Right ventricle myocardium inferior (tissue), 1 donor: ENCODE measurements around the gene MDH1. TPM values are rescaled to one million over a fixed set of nuclear protein-coding genes. Genes with fewer than 3 reads are reported as not detected.
"Not testable (repeated sequence)": the region's sequence is repeated elsewhere in the genome, so short reads cannot be mapped to it uniquely, and the experiment has no call there.

ENCODE experiments used
- ATAC-seq: fragments of 200-7000 bp; cut with Tn5 transposase; one replicate; pipeline ENCODE4 v1.9.1; 2020; ENCODE audit warnings: mild to moderate bottlenecking, moderate library complexity
- DNase-seq: peaks from one replicate; pipeline ENCODE4 v3.0.0; 2021; ENCODE audit errors: missing footprints
- intact Hi-C: fragments of 100-400 bp; cut with DNase I; formaldehyde crosslinking; loops from one replicate; pipeline ENCODE4 v1.11.0; 2022
- total RNA-seq: library from RNA; stranded (reverse); fragmentation: NEBNext Ultra II Directional; extraction: Animal tissue kit (Norgen Biotek cat#: 25700); gene quantifications from one replicate; pipeline ENCODE4 v1.2.1, GENCODE V29; 2021
- donor health status: DM: no; HTN: yes; CAD: no; lungs with severe emphysema.

The MDH1 gene
- total RNA-seq, 1 donor from 2014 or later: 1,383 TPM

- no peak for DNase-seq
- ATAC-seq: peak; percentile 83
- intact Hi-C loops: loop anchor here (10.0 kb wide), 1 partner anchor 97 kb away; no protein-coding TSS in a partner anchor
Observed at GRCh38 chr2:63581298-63581961, 7.3 kb upstream of the MDH1 start.

DNA sequence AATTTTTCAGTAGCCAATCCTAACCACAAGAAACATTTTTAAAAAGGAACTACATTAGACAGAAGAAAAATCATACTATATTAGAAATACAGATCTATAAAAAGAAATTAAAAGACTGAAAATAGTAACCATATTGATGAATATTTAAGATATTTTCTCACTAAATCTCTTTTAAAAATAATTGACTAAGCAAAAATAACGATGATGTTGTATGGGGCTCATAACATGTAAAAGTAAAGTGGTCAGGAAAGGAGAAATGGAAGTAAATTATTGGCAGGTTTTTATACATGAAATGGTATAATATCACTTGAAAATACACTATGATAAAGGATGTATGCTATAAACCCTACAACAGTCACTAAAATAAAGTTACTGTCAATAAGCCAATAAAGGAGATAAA lies 5.9 kb upstream of the MDH1 start:
- intact Hi-C loops: loop anchor here (10.0 kb wide), 1 partner anchor 98 kb away; no protein-coding TSS in a partner anchor
- no peak for ATAC-seq

GRCh38 chr2:63587814-63588384 lies 864 bp upstream of the MDH1 start:
- ATAC-seq (peak; percentile 1), DNase-seq (no peak)
- intact Hi-C loops: loop anchor here (2.0 to 10.0 kb wide), 3 partner anchors 43 to 254 kb away; partner anchors contain the start of gene UGP2

More for the DNA sequence above, 5.9 kb upstream of the MDH1 start:
- DNase-seq: no peak

DNA sequence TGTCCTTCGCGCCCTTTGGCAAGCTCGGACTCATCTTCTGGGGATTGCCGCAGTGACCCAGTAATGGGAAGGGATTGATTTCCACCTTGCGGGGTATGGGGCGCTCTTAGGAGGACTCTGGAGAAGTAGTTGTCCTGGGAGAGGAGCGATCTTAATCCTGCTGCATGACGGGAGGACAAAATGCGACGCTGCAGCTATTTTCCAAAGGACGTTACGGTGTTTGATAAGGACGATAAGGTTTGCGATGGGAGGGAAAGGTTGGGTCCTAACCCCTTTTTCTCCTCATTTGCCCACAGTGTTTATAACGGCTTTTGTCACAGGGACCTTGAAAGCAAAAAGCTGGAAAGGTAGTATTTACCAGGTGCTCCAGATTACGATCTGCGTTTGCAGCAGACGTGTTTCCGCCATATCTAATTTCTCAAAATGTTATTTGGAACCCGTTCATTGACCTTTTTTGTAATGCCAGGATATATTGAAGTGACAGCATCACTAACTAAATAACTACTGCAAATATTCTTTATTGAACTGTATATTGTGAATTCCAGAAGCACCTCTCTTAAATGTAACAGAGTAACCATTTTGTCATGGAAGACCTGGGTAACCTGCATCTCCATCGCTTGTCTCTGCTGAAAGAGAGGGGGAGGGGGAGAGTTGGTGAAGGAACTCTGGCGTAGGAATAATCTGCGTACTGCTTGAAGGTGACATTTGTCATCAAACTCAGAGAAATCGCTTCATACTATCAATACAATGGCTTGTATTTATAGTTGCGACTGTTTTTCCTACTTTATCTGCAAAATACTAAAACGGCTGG lies 590 bp downstream of the MDH1 start:
- DNase-seq (no peak), ATAC-seq (peak; percentile 3)
- intact Hi-C loops: loop anchor here (2.0 to 10.0 kb wide), 3 partner anchors 45 to 253 kb away; partner anchors contain the start of gene UGP2

GRCh38 chr2:63590626-63591408 lies 2.1 kb downstream of the MDH1 start:
- intact Hi-C loops: loop anchor here (10.0 kb wide), 1 partner anchor 424 kb away; the partner anchor contains the start of gene VPS54

GRCh38 chr2:63591566-63592175 lies 2.9 kb downstream of the MDH1 start:
- intact Hi-C loops: loop anchor here (10.0 kb wide), 1 partner anchor 423 kb away; the partner anchor contains the start of gene VPS54
- DNase-seq: no peak
- no peak for ATAC-seq

More at GRCh38 chr2:63590626-63591408, 2.1 kb downstream of the MDH1 start:
- DNase-seq: no peak
- peak; percentile 31 for ATAC-seq

DNA sequence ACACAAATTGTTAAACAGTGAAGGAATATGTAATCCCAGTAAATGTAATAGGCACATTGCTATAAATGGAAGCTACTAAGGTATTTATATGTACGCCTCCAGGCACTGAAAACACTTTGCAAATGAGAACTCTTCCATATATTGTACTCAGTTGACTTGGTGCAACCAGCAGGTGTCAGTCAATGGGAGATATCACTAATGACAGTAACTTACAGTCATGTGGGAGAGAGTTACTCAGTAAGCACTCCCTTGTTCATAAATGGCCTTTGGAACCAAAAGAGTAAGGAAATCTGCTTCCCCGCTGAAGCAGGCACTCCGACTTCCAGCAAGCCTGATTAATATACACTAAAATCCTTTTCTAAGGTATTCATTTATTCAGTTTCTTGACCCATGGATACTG lies 5.9 kb downstream of the MDH1 start:
- ATAC-seq: no peak
- DNase-seq: no peak
- intact Hi-C loops: loop anchor here (10.0 kb wide), 1 partner anchor 420 kb away; the partner anchor contains the start of gene VPS54

- no peak for DNase-seq
- intact Hi-C loops: loop anchor here (10.0 kb wide), 1 partner anchor 418 kb away; the partner anchor contains the start of gene VPS54
- ATAC-seq: peak; percentile 32
Observed at GRCh38 chr2:63596401-63596883, 7.7 kb downstream of the MDH1 start.

DNA sequence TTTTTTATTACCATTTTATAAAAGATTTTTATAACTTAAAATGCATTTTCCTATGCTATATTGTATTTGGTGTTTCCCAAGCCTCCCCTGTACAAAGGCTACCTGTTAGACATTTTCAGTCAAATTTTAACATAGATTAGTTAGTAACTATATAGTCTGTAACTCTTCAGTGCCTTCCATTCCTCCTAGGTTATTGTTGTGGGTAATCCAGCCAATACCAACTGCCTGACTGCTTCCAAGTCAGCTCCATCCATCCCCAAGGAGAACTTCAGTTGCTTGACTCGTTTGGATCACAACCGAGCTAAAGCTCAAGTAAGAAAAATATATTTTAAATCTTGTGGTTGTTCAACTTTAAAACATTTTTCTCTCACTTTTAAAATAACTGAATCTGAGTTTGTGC lies 10.2 kb downstream of the MDH1 start:
- no peak for DNase-seq
- intact Hi-C loops: loop anchor here (10.0 kb wide), 1 partner anchor 416 kb away; the partner anchor contains the start of gene VPS54
- ATAC-seq: no peak

GRCh38 chr2:63600881-63601460 lies 12.2 kb downstream of the MDH1 start:
- ATAC-seq (peak; percentile 10), DNase-seq (no peak)
- intact Hi-C loops: no loop called here

DNA sequence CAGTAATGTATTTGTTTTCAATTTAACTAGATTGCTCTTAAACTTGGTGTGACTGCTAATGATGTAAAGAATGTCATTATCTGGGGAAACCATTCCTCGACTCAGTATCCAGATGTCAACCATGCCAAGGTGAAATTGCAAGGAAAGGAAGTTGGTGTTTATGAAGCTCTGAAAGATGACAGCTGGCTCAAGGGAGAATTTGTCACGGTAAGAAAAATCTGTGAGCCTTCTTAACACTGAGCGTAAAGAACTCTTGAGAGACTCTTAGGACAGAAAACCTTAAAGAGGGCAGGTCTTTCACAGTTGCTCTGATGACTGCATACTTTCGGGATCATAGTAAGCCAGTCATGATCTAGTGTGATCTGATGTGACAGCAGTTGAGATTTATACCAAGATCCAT lies 15.9 kb downstream of the MDH1 start:
- DNase-seq (no peak), ATAC-seq (no peak)
- intact Hi-C loops: no loop called here

- ATAC-seq: not testable (repeated sequence)
Observed at GRCh38 chr2:63608865-63609264, 20.1 kb downstream of the MDH1 start.

GRCh38 chr2:63610525-63610924 lies 21.8 kb downstream of the MDH1 start:
- DNase-seq (no peak), ATAC-seq (no peak)
- intact Hi-C loops: no loop called here

More at GRCh38 chr2:63608865-63609264, 20.1 kb downstream of the MDH1 start:
- intact Hi-C loops, DNase-seq: not testable (repeated sequence)

GRCh38 chr2:63613391-63613901 lies 24.7 kb downstream of the MDH1 start:
- ATAC-seq (no peak), DNase-seq (no peak)
- intact Hi-C loops: no loop called here

GRCh38 chr2:63614448-63614968 lies 25.7 kb downstream of the MDH1 start:
- intact Hi-C loops: no loop called here
- DNase-seq: no peak
- no peak for ATAC-seq

DNA sequence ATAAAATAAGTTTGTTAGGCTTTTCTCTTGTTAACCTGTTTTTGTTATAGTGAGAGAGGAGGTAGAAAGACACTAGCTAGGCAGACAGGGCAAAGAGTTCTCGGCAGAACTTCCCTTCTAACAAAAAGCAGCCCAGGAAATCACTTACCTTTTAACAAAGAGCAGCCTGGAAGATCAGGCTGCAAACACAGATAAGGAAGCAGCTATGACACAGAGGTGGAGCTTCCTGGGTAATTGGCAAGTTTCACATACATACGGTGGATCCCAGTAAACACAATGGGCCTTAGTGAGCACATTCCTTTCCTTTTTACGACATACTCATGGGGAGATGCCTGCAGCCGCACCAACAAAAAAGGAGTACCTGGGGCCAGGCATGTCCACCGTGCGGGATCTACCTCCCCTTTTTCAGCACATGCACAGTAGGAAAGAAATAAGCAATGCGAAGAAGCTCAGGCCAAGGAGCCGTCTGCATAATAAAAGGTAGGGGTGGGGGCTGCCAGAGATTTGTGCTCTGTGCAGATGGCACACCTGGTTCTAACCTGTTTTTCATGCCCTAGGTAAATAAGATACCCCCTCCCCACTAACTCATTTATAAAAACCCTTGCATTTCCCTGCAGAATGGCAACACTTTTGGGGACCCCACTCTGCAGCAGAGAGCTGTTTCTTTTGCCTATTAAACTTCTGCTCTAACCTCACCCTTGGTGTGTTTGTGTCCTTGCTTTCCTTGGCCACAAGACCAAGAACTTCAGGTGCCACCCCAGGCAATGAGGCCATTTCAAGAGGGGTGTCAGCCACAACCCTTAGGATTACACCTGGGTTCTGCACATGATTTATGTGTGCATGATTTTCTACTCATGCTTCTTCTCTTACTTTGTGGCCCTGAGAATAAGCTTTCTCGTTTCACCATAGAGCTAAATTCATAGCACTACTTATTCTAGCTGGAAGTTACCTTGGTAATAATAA lies 26.5 kb downstream of the MDH1 start:
- intact Hi-C loops: no loop called here
- ATAC-seq (no peak), DNase-seq (no peak)
